Parathyroid adenoma (tissue), 2 donors: Measurements from ENCODE around the gene POLD4.

Source experiments
- H2AFZ ChIP-seq: fragments of 300-600 bp; sonication (generic); one replicate; pipeline ENCODE4 v1.7.0; 2017; ENCODE audit warnings: antibody characterized with exemption, mild to moderate bottlenecking
- H3K27ac ChIP-seq: fragments of 300-600 bp; sonication (generic); one replicate; pipeline ENCODE4 v1.7.0; 2017
- H3K27me3 ChIP-seq: fragments of 300-600 bp; sonication (generic); one replicate; pipeline ENCODE4 v1.7.0; 2017; ENCODE audit warnings: low read length; ENCODE audit not compliant: control insufficient read depth, insufficient read depth
- H3K36me3 ChIP-seq: fragments of 300-600 bp; sonication (generic); one replicate; pipeline ENCODE4 v1.7.0; 2017; ENCODE audit warnings: low read length; ENCODE audit not compliant: control insufficient read depth, insufficient read depth
- H3K4me1 ChIP-seq: fragments of 300-600 bp; sonication (generic); one replicate; pipeline ENCODE4 v1.7.0; 2017; ENCODE audit warnings: control low read depth
- H3K4me2 ChIP-seq: fragments of 300-600 bp; sonication (generic); one replicate; pipeline ENCODE4 v1.7.0; 2017; ENCODE audit warnings: low read length
- H3K4me3 ChIP-seq: fragments of 300-600 bp; sonication (generic); one replicate; pipeline ENCODE4 v1.7.0; 2017; ENCODE audit warnings: low read depth, low read length
- H3K79me2 ChIP-seq: fragments of 300-600 bp; sonication (generic); one replicate; pipeline ENCODE4 v1.7.0; 2017; ENCODE audit warnings: control low read depth
- H3K9ac ChIP-seq: fragments of 300-600 bp; sonication (generic); one replicate; pipeline ENCODE4 v1.7.0; 2017; ENCODE audit warnings: mild to moderate bottlenecking
- H3K9me3 ChIP-seq: fragments of 300-600 bp; sonication (generic); one replicate; pipeline ENCODE4 v1.7.0; 2017; ENCODE audit warnings: low read length; ENCODE audit not compliant: control insufficient read depth
- TF ChIP-seq, protein P1 (sequence below): fragments of 300-600 bp; sonication (generic); IDR thresholded peaks from one replicate; pipeline ENCODE4 v1.7.0; 2017; ENCODE audit warnings: antibody characterized with exemption, mild to moderate bottlenecking
- donor health status: primary hyperparathyroidism.

POLD4 gene

DNA sequence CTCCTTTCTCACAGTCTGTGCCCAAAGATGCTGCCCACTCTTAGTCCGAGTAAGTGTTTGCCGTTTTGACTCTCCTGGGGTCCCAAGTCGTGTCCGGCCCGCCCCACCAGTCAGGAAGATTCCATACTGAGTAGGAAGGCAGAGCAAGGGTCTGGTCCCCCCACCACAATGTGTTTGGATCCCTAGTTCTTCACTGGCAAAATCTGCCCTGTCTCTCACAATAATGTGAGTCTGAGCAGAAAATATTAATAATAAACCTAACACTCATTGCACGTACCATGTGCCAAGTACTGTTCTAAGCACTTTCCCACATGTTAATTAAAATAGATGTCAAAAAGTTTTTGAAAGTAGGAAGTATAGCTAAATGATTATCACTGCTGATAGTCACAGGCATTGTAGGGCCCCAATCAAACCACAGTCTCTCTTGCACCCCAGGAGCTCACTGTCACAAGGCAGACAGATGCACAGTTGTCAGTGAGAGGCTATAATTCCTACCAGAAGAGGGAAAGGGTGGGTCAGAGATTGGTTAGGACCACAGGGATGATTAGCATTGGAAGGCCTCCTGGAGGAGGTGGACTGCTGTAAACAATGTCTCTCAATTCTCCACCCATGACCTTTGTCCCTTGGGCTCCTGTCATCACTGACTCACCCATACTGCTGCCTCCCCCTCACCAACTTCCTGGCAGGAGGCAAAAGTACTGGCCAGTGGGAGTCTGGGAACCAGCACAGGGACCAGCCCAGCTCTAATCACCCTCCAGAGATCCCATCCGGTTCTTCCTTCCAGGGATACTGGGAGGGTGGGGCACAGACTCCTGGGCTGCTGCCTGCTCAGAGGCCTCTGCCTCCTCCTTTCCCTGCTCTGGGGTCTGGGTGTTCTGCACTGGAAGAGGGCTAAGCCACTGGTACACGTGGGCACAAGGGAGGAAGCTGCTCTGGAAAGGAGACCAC lies 1.0 kb upstream of the POLD4 start:
- TF ChIP-seq, protein P1, sequence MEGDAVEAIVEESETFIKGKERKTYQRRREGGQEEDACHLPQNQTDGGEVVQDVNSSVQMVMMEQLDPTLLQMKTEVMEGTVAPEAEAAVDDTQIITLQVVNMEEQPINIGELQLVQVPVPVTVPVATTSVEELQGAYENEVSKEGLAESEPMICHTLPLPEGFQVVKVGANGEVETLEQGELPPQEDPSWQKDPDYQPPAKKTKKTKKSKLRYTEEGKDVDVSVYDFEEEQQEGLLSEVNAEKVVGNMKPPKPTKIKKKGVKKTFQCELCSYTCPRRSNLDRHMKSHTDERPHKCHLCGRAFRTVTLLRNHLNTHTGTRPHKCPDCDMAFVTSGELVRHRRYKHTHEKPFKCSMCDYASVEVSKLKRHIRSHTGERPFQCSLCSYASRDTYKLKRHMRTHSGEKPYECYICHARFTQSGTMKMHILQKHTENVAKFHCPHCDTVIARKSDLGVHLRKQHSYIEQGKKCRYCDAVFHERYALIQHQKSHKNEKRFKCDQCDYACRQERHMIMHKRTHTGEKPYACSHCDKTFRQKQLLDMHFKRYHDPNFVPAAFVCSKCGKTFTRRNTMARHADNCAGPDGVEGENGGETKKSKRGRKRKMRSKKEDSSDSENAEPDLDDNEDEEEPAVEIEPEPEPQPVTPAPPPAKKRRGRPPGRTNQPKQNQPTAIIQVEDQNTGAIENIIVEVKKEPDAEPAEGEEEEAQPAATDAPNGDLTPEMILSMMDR = no peak
- Histone ChIP-seq H3K4me3 (peak overlapping the region; percentile 79), H3K4me1 (peaks cover 8% of the 10 kb centered on the region), H3K79me2 (peaks cover 5% of the 10 kb centered on the region), H3K27ac (peak overlapping the region; percentile 94), H2AFZ (peak overlapping the region; percentile 86), H3K9me3 (no peaks in the 10 kb centered on the region), H3K4me2 (peak overlapping the region; percentile 91), H3K36me3 (no peaks in the 10 kb centered on the region), H3K27me3 (no peaks in the 10 kb centered on the region), H3K9ac (no peak overlapping the region)

DNA sequence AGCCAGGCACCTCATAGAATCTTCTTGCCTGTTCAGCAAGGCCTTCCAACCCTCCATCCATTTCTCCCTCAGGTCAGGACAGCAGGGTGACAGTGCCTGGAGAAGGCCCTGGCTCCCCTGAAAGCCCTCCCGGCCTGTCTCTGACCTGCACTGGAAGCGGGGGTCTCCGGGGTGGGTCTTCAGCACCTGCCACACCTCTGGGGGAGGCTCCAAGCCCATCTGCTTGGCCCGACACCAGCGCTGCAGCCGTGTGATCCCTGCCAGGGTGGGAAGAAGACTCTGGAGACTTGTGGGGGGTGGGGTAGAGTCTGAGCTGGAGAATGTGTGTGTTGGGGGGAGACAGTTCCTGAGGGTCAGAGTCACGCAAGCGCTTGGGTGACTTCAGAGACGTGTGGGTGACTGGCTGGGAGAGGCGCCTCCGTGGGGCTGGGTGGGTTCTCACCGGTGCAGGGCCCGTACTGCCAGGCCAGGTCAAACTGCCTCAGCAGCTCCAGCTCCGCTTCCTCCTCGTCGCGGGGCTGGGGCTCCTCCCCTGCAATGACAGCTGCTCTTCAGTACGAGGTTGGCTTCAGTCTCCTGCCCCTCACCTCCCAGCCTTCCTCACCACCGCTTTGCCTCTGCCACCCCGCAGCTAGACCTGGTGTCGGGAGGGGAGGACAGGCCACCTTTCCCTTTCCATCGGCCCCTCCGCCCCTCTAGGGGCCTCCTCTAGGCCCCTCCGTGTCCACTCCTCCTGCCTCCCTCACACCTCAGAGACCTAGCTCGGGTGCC lies 615 bp downstream of the POLD4 start:
- peak overlapping the region; percentile 86 for H2AFZ ChIP-seq
- TF ChIP-seq, protein P1 = no peak
- no peaks in the 10 kb centered on the region for H3K9me3 ChIP-seq
- peaks cover 8% of the 10 kb centered on the region for H3K4me1 ChIP-seq
- H3K27me3 ChIP-seq = no peaks in the 10 kb centered on the region
- H3K36me3 ChIP-seq = no peaks in the 10 kb centered on the region
- H3K27ac ChIP-seq = peak overlapping the region; percentile 94
- peaks cover 5% of the 10 kb centered on the region for H3K79me2 ChIP-seq
- peak overlapping the region; percentile 79 for H3K4me3 ChIP-seq
- peak overlapping the region; percentile 91 for H3K4me2 ChIP-seq
- peak overlapping the region; percentile 43 for H3K9ac ChIP-seq

DNA sequence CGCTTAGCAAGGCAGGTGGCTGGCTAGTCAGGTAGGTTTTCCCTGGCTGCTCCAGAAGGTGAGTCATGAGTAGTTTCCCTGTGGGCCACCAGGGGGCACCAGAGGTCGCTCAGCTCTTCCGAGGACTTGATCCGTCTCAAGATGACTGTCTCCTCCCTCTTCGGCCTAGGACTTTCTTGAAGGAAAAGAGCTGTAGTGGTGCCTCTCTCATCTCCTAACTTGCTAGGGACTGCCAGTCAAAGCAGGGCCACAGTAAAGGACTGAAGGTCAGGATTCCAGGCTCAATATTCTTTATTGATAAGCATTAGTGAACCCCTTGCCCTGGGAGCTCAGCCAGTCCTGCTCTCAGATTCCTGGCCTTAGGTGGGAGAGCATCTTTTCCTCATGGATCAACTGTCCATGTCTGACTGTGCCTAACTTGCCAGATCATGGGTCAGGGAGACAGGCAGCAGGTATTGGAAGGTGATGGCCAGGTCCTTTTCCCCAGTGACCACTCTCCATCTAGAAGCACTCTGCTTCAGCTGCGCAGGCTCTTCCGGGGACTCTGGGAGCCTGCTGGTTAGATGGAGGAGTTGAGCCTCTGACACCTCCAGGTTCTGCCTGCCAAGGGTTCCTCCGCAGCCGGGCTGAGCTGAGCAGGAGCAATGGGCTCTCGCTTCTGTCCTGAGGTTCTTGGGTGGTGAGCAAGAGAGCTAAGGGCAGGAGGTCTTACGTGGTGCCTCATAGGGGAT lies 1.9 kb downstream of the POLD4 start:
- no peaks in the 10 kb centered on the region for H3K27me3 ChIP-seq
- peak overlapping the region; percentile 9 for H3K4me2 ChIP-seq
- peaks cover 2% of the 10 kb centered on the region for H3K79me2 ChIP-seq
- H2AFZ ChIP-seq = no peak overlapping the region
- H3K4me3 ChIP-seq = no peak overlapping the region
- no peaks in the 10 kb centered on the region for H3K9me3 ChIP-seq
- no peak overlapping the region for H3K9ac ChIP-seq
- TF ChIP-seq, protein P1 = peak; percentile 79
- peaks cover 8% of the 10 kb centered on the region for H3K4me1 ChIP-seq
- no peaks in the 10 kb centered on the region for H3K36me3 ChIP-seq
- no peak overlapping the region for H3K27ac ChIP-seq

DNA sequence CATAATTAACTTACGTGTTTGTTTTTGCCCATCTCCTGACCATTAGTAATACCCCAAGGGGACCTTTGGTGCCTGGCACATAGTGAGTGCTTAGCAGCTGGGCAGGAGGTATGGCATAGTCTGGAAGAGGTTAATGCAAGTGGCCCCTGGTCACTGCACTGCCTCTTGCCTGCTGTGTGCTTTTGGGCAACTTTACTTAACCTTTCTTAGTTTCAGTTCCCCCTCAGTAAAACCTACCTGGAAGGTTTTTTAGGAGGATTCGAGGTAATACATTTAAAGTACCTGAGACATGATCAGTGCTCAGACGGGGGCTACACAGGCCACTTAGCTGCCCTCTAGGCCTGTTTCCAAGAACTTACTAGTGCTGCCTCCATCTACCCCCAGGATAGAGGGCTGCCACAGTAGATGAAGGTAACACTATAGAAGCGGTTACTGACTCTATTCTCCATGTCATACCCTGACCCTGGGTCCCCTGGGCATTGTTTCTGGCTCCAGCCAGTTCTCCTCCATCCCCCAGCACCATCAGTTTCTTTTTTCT lies 3.3 kb downstream of the POLD4 start:
- Histone ChIP-seq H3K4me3 (no peak overlapping the region), H3K4me1 (peaks cover 8% of the 10 kb centered on the region), H3K9ac (no peak overlapping the region), H3K36me3 (no peaks in the 10 kb centered on the region), H2AFZ (no peak overlapping the region), H3K4me2 (no peak overlapping the region), H3K27me3 (no peaks in the 10 kb centered on the region), H3K79me2 (peaks cover 2% of the 10 kb centered on the region), H3K27ac (no peak overlapping the region), H3K9me3 (no peaks in the 10 kb centered on the region)
- TF ChIP-seq, protein P1 = no peak
